K562 (cell line): Measurements from ENCODE around the gene TBX10. TPM values are rescaled to one million over a fixed set of nuclear protein-coding genes. Genes with fewer than 3 reads are reported as not detected.

Source experiments
- ATAC-seq: fragments of 200-7000 bp; cut with Tn5 transposase; 3 replicates; pipeline ENCODE4 v1.9.1; 2020; ENCODE audit warnings: moderate library complexity
- BruUV-seq: library from RNA; stranded (reverse); fragments of 400-500 nt; replicated peaks from 2 replicates; lab custom pipeline; 2021; lab: Mats Ljungman, UMichigan
- CTCF ChIA-PET: fragments of 300-600 bp; formaldehyde crosslinking; extraction: SDS; loops from one replicate; lab custom pipeline; 2021; ENCODE audit warnings: low intra/inter-chr PET ratio; lab: Yijun Ruan, JAX
- POLR2A ChIA-PET: fragments of 300-600, 350-650 bp; sonication (Branson Sonifier 250); formaldehyde crosslinking; extraction: SDS; loops from one replicate; lab custom pipeline; 2021; ENCODE audit warnings: antibody characterized with exemption, inconsistent platforms; lab: Yijun Ruan, JAX
- DNase-seq, 4 experiments: peaks; one replicate each; pipeline versions ENCODE4 v3.0.0 to v3.0.0-alpha.2; 2011 to 2018; ENCODE audit warnings: low spot score in 3 of 4, mixed read lengths in 3 of 4; ENCODE audit errors: extremely low read depth in 1 of 4
- FAIRE-seq: peaks from 2 replicates; lab custom pipeline; 2011; peaks lifted over from hg19 to GRCh38; lab: Jason Lieb, UNC
- H2AFZ ChIP-seq: 2 replicates; pipeline ENCODE4 v1.6.0; 2011; ENCODE audit warnings: low read depth, low read length, control low read depth, inconsistent platforms
- H3K27ac ChIP-seq: fragments of 200-600 bp; 3 replicates; pipeline ENCODE4 v1.8.0; 2011; ENCODE audit warnings: low read depth, mild to moderate bottlenecking, control low read depth, inconsistent platforms, low read length, moderate library complexity, mixed read lengths; ENCODE audit errors: extremely low read depth
- H3K27me3 ChIP-seq, 2 experiments: fragments of 300-600 bp in 1 of 2; 2 replicates in 1 of 2; 3 replicates in 1 of 2; pipeline versions ENCODE4 v1.6.0 to v1.8.0; 2011; ENCODE audit warnings: inconsistent platforms in 2 of 2, low read length in 2 of 2, mild to moderate bottlenecking in 1 of 2, mixed read lengths in 1 of 2, moderate library complexity in 1 of 2; ENCODE audit not compliant: control insufficient read depth in 2 of 2, insufficient read depth in 2 of 2
- H3K36me3 ChIP-seq: fragments of 300-600 bp; 3 replicates; pipeline ENCODE4 v1.8.0; 2011; ENCODE audit warnings: mild to moderate bottlenecking, low read length, inconsistent platforms; ENCODE audit not compliant: control insufficient read depth, insufficient read depth
- H3K4me1 ChIP-seq, 2 experiments: fragments of 200-600 bp in 1 of 2; replicated peaks in 1 of 2; 2 replicates in 1 of 2; 3 replicates in 1 of 2; pipeline versions ENCODE4 v1.5.1 to v1.8.0; 2011; ENCODE audit warnings: inconsistent platforms in 2 of 2, low read length in 2 of 2, mild to moderate bottlenecking in 1 of 2, mixed read lengths in 1 of 2, moderate library complexity in 1 of 2; ENCODE audit not compliant: control insufficient read depth in 2 of 2, insufficient read depth in 2 of 2
- H3K4me2 ChIP-seq: 2 replicates; pipeline ENCODE4 v1.6.1; 2011; ENCODE audit warnings: low read length, control low read depth, inconsistent platforms, mixed read lengths; ENCODE audit not compliant: insufficient read depth
- H3K4me3 ChIP-seq: fragments of 200-600 bp; sonication (generic), shearing (Covaris generic); 2 replicates; pipeline ENCODE4 v1.5.1; 2016; ENCODE audit warnings: control low read depth, inconsistent platforms
- H3K79me2 ChIP-seq: fragments of 200-600 bp; 3 replicates; pipeline ENCODE4 v1.8.0; 2011; ENCODE audit warnings: low read length, inconsistent platforms; ENCODE audit not compliant: control insufficient read depth, insufficient read depth
- H3K9ac ChIP-seq, 2 experiments: 2 replicates each; pipeline versions ENCODE4 v1.6.0 to v1.6.1; 2011; ENCODE audit warnings: low read depth in 2 of 2, low read length in 2 of 2, control low read depth in 1 of 2, inconsistent platforms in 1 of 2, mild to moderate bottlenecking in 1 of 2, mixed read lengths in 1 of 2; ENCODE audit not compliant: insufficient read depth in 1 of 2
- H3K9me1 ChIP-seq: one replicate; pipeline ENCODE4 v1.6.0; 2011; ENCODE audit warnings: inconsistent platforms, mild to moderate bottlenecking, low read length, moderate library complexity; ENCODE audit not compliant: control insufficient read depth, insufficient read depth
- H3K9me3 ChIP-seq: replicated peaks from 2 replicates; pipeline ENCODE4 v1.5.1; 2011; ENCODE audit warnings: low read depth, low read length, inconsistent platforms; ENCODE audit not compliant: control insufficient read depth, insufficient read depth
- H4K20me1 ChIP-seq: replicated peaks from 2 replicates; pipeline ENCODE4 v1.6.1; 2011; ENCODE audit warnings: low read length, inconsistent platforms, mixed read lengths; ENCODE audit not compliant: control insufficient read depth, insufficient read depth
- CREB3 ChIP-seq: fragments of 450-650 bp; conservative IDR thresholded peaks from 2 replicates; pipeline ENCODE4 v1.6.1; 2016; ENCODE audit warnings: missing genetic modification characterization, low read depth, mild to moderate bottlenecking, missing compliant biosample characterization, moderate library complexity
- CSDE1 ChIP-seq, 2 experiments: fragments of 450-650 bp; IDR thresholded peaks; 2 replicates each; pipeline ENCODE4 v1.6.1; 2016; ENCODE audit warnings: mild to moderate bottlenecking in 1 of 2
- HDAC3 ChIP-seq: fragments of 450-650 bp; IDR thresholded peaks from 2 replicates; pipeline ENCODE4 v1.6.1; 2018; ENCODE audit warnings: borderline replicate concordance, mild to moderate bottlenecking, moderate library complexity; ENCODE audit not compliant: partially characterized antibody
- POLR2G ChIP-seq: fragments of 200-400 bp; formaldehyde crosslinking; IDR thresholded peaks from 2 replicates; pipeline ENCODE4 v1.6.1; 2017; ENCODE audit warnings: low read depth, mild to moderate bottlenecking, antibody characterized with exemption, low read length, moderate library complexity
- USF1 ChIP-seq: sonication (generic); formaldehyde crosslinking; IDR thresholded peaks from 2 replicates; pipeline ENCODE4 v1.9.0; 2022; ENCODE audit warnings: mild to moderate bottlenecking, missing genetic modification reagents
- ZKSCAN3 ChIP-seq: fragments of 250-450 bp; sonication (Bioruptor Pico); IDR thresholded peaks from 2 replicates; pipeline ENCODE4 v1.4.0; 2020
- WGBS: fragments of 100-300 bp; shearing (Covaris generic); methylation state at CpG from one replicate; pipeline ENCODE4 v1.1.6; 2016; ENCODE audit warnings: low coverage, mixed read lengths; ENCODE audit not compliant: insufficient coverage; ENCODE audit errors: missing lambda C conversion rate; 5-methylcytosine and 5-hydroxymethylcytosine counted together
- in situ Hi-C: fragments of 300-500 bp; cut with MboI; formaldehyde crosslinking; loops from 4 replicates; pipeline ENCODE4 v1.15.0; 2018; ENCODE audit warnings: inconsistent platforms, mixed read lengths
- intact Hi-C: fragments of 100-400 bp; cut with micrococcal nuclease; formaldehyde crosslinking; loops from 2 replicates; pipeline ENCODE4 v1.14.2; 2022
- polyA plus RNA-seq, 8 experiments: library from polyadenylated mRNA; depleted of rRNA in 4 of 8; stranded (reverse) in 5 of 8; unstranded in 3 of 8; fragments of >200 nt; fragmentation: Nextera tagmentation in 2 of 8; fragmentation: Illumina TruSeq in 1 of 8; extraction: Ambion mirVana in 2 of 8; extraction: Trizol in 1 of 8; gene quantifications; 2 replicates each; pipeline versions ENCODE4 v1.2.1 to v1.2.3, GENCODE V29; 2011 to 2014; ENCODE audit warnings: inconsistent platforms in 1 of 8, missing spikeins in 1 of 8
- total RNA-seq, 7 experiments: library from RNA; depleted of rRNA in 6 of 7; stranded (reverse); fragments of >200 nt in 6 of 7; fragmentation: Illumina TruSeq in 2 of 7; extraction: Trizol in 2 of 7; gene quantifications; 2 replicates each; pipeline versions ENCODE4 v1.2.1 to v1.2.3, GENCODE V29; 2011 to 2021; ENCODE audit warnings: low replicate concordance in 1 of 7

The TBX10 gene
- total and polyA plus RNA-seq, 9 of the 15 experiments (the other 6 are each of a cell fraction or from before 2014, with no cell fraction given): not detected

- ATAC-seq (no peak), FAIRE-seq (no peak), DNase-seq (no peak)
- peak overlapping the region in 1 of 2 experiments; percentile 13; a peak in 1 of 4 replicates for H3K9ac ChIP-seq
- no peak overlapping the region for H3K4me2 ChIP-seq
- H3K9me3 ChIP-seq: no peaks in the 10 kb centered on the region
- in situ Hi-C loops (no loop called here), intact Hi-C loops (loop anchor here (5.0 kb wide), 1 partner anchor 63 kb away; no protein-coding TSS in a partner anchor)
- no peaks in the 10 kb centered on the region for H4K20me1 ChIP-seq
- TF ChIP-seq POLR2G: peak; percentile 48; the same call in 1 of the 2 replicates
- TF ChIP-seq HDAC3: no peak
- TF ChIP-seq ZKSCAN3 (CRISPR knock-in tag): peak; percentile 92
- TF ChIP-seq CSDE1 (IDR thresholded peaks at IDR 0.05): no peak
- TF ChIP-seq CREB3: no peak
- TF ChIP-seq USF1 (CRISPR knock-in tag): 0 out of 2 replicates have a peak, but pooled peaks have one; percentile 3
- H3K4me3 ChIP-seq: no peak overlapping the region
- no TSS peak for BruUV-seq
- H2AFZ ChIP-seq: no peak overlapping the region
- 37% methylated on average over 16 of the region's 20 CpGs for WGBS
- ChIA-PET POLR2A (no interaction called here), CTCF (no interaction called here)
- H3K79me2 ChIP-seq: no peaks in the 10 kb centered on the region
- H3K9me1 ChIP-seq: no peaks in the 10 kb centered on the region
- H3K4me1 ChIP-seq: peaks cover 10 to 58% of the 10 kb centered on the region in 2 experiments; a peak in 4 of 5 replicates
- peaks cover 0 to 4% of the 10 kb centered on the region in 2 experiments; a peak in 1 of 5 replicates for H3K27me3 ChIP-seq
- H3K36me3 ChIP-seq: no peaks in the 10 kb centered on the region
- no peak overlapping the region for H3K27ac ChIP-seq
Measured at GRCh38 chr11:67634366-67635230, 5.0 kb downstream of the TBX10 start.
